GM20431 (cell line): Measurements from ENCODE around the gene GAB4.

Experiments
- in situ Hi-C: fragments of 300-500 bp; cut with MseI, MboI; formaldehyde crosslinking; loops from one replicate; pipeline ENCODE4 v1.15.0; 2020; ENCODE audit warnings: low sequenced_read_pairs; ENCODE audit not compliant: unreplicated experiment

Gene GAB4

GRCh38 chr22:16961477-16962186 lies 46.4 kb downstream of the GAB4 start:
- in situ Hi-C loops: no loop called here

GRCh38 chr22:16960884-16961249 lies 47.2 kb downstream of the GAB4 start:
- in situ Hi-C loops: no loop called here

- in situ Hi-C loops: no loop called here
These were observed 47.7 kb downstream of the GAB4 start for GRCh38 chr22:16960220-16960883.

GRCh38 chr22:16959345-16959930 lies 48.6 kb downstream of the GAB4 start:
- in situ Hi-C loops: no loop called here

- in situ Hi-C loops: no loop called here
These were observed 49.5 kb downstream of the GAB4 start for GRCh38 chr22:16958475-16958874.

GRCh38 chr22:16957781-16958180 lies 50.2 kb downstream of the GAB4 start:
- in situ Hi-C loops: no loop called here

- in situ Hi-C loops: no loop called here
These were observed 51.7 kb downstream of the GAB4 start for GRCh38 chr22:16956290-16956689.

- in situ Hi-C loops: no loop called here
These were observed 52.3 kb downstream of the GAB4 start for GRCh38 chr22:16955678-16956210.

- in situ Hi-C loops: no loop called here
These were observed 52.9 kb downstream of the GAB4 start for GRCh38 chr22:16955081-16955480.

- in situ Hi-C loops: no loop called here
These were observed 54.0 kb downstream of the GAB4 start for GRCh38 chr22:16954060-16954403.

GRCh38 chr22:16953206-16954059 lies 54.6 kb downstream of the GAB4 start:
- in situ Hi-C loops: no loop called here

GRCh38 chr22:16949561-16949960 lies 58.5 kb downstream of the GAB4 start:
- in situ Hi-C loops: loop anchor here (25.0 kb wide), 1 partner anchor 563 kb away; no protein-coding TSS in a partner anchor

- in situ Hi-C loops: loop anchor here (10.0 to 25.0 kb wide), 2 partner anchors 117 to 574 kb away; no protein-coding TSS in a partner anchor
These were observed 70.2 kb downstream of the GAB4 start for GRCh38 chr22:16937811-16938210.

- in situ Hi-C loops: loop anchor here (10.0 to 25.0 kb wide), 2 partner anchors 118 to 575 kb away; no protein-coding TSS in a partner anchor
These were observed 70.8 kb downstream of the GAB4 start for GRCh38 chr22:16937209-16937608.

GRCh38 chr22:16936625-16937024 lies 71.4 kb downstream of the GAB4 start:
- in situ Hi-C loops: loop anchor here (10.0 to 25.0 kb wide), 2 partner anchors 118 to 576 kb away; no protein-coding TSS in a partner anchor

- in situ Hi-C loops: loop anchor here (10.0 to 25.0 kb wide), 2 partner anchors 120 to 577 kb away; no protein-coding TSS in a partner anchor
These were observed 72.8 kb downstream of the GAB4 start for GRCh38 chr22:16935209-16935608.

GRCh38 chr22:16933291-16934282 lies 74.4 kb downstream of the GAB4 start:
- in situ Hi-C loops: loop anchor here (10.0 to 25.0 kb wide), 2 partner anchors 121 to 579 kb away; no protein-coding TSS in a partner anchor

- in situ Hi-C loops: loop anchor here (10.0 to 25.0 kb wide), 2 partner anchors 122 to 580 kb away; no protein-coding TSS in a partner anchor
These were observed 75.4 kb downstream of the GAB4 start for GRCh38 chr22:16932577-16932976.
